ENCODE results near the gene NEXN.

DNA sequence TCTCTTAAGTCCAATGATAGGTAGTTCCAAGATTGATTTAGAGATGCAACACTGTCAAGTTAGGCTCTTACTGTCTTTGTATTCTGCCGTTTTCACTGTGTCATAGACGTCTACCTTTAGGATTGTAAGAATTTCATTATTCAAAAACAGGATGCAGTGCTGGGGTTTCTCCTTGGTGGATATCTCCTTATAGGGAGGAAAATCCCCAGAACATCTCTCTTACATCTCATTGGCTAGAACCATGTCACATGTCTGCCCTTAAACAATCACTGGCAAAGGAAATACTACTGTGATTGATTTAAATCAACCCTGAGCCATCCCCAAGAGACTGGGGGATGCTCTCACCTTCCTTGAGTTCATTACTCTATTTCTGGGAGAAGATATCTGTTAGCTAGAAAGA, 101.3 kb downstream of the NEXN start:
- TF ChIP-seq CTCF (IDR thresholded peaks at IDR 0.05) (no peak), POLR2A (IDR thresholded peaks at IDR 0.05) (no peak)
